Bone marrow (tissue), 2 donors: ENCODE data around the gene UXS1.
A peak's percentile ranks its signal among the peaks of the same experiment; 100 is the strongest.

Experiments used
- DNase-seq, 2 donors: peaks; one replicate each; lab custom pipeline; 2025; lab: John Stamatoyannopoulos, UW

Gene UXS1

GRCh38 chr2:106130251-106130998 lies 63.7 kb downstream of the UXS1 start:
- DNase-seq: no peak

GRCh38 chr2:106129592-106129991 lies 64.5 kb downstream of the UXS1 start:
- DNase-seq: no peak

DNA sequence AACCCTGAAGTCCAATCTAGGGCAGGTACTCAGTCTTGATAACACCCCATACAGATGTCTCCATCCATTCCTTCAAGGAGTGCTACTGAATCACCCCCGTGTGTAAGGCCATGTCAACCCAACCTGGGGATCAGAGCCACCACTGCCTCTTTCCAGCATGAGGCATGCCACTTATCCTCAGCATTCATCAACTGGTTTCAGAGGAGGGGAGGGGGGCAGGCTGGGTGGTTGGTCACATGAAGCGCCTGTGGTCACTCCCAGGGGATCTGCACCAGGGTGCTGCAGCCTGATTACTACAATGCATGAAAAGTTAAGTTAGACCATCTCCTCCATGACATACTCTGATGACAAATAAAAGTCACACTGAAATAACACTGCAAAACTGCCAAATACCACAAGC lies 65.0 kb downstream of the UXS1 start:
- no peak for DNase-seq

DNA sequence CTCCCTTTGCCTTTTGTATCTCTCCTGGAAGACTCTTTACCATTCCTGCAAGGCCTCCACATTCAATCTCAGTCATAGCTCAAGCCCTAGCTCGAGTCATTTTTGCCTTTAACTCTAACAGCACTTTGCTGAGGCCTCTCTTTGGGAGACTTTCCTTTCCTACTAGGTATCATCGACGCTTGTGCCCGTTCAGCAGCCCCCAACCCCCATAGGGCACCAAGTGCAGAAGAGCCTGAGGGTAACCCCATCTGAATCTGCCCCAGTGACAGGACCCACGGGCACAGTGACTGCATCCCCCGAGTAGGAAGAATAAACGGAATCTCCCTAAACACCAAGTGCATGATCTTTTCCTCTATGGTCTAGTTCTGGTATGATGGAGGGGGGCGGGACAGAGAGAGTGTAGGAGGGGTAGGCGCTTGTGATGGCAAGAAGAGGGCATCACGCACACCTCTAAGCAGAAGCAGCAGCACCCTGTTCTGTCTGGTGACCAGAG lies 66.3 kb downstream of the UXS1 start:
- no peak for DNase-seq

DNA sequence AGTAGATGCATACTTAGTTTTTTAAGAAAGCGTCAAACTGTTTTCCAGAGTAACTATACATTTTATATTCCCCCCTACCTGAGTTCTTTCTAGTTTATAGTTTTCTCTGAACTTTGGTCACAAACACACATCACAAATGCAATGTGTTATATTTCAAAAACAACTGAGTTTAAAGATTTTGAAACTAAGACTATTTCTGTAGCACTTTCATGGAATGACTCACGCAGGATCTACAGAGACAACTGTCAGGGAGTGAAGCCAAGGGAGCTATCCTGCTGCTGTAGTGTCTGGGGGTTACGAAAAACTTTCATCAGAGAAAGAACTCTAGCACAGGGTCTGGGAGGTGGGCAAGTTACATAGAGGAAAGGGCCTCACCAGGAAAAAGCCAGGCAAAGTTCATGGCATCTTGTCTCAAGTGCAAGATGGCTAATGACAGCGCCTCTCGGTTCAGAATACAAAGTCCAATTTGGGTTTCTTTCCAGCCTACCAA lies 66.8 kb downstream of the UXS1 start:
- no peak for DNase-seq

- no peak for DNase-seq
Observed at GRCh38 chr2:106126705-106127281, 67.3 kb downstream of the UXS1 start.

DNA sequence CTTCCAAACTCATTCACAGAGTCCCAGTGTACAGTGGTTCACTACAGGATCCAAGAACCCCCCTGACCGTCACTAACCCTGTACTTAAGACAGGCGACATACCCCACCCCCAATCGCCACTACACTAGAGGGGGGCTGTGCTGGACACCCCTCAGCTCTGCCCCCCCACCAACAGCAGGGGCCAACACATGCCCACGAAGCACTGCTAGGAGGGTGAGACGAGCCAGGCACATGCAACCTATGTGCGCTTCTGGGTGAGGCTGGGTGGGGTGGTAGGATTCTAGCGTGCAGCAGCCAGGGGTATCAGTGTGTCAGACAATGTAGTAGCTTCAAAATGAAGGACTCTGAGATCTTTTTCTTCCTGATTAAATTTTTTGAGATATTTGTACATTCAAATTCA lies 67.8 kb downstream of the UXS1 start:
- DNase-seq: no peak

DNA sequence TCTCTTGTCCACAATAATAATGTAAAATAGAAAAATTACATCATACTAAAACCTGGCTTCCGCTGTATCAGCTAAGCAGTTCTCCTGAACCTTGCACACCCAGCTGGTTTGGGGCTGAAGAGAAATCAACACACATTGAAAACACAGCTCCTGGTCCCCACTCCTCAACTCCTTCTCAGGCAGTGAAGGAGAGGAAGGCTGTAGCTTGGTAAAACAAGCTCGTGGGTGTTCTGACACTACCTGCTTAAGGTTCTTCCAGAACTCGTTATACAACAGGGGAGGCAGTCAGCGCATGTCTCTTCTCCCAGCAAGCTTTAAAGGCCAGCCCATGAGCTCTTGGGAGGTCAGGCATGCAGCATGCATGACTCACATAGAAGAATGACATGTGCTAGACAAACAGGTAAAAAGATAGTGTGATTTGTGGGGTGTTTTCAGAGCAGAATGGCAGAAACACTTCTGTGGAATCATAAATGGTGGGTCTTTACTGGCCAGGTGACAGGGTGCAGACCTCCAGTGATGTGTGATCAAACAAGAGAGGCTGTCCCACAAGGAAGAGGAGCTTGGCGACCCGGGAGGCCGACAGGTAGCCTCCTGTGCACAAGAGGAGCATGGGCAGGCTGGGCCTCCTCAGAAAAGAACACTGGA lies 69.1 kb downstream of the UXS1 start:
- DNase-seq: no peak

- DNase-seq: no peak
Observed at GRCh38 chr2:106124106-106124756, 69.9 kb downstream of the UXS1 start.

GRCh38 chr2:106122157-106122556 lies 71.9 kb downstream of the UXS1 start:
- DNase-seq: no peak

GRCh38 chr2:106120432-106120831 lies 73.7 kb downstream of the UXS1 start:
- DNase-seq: no peak

GRCh38 chr2:106119074-106119473 lies 75.0 kb downstream of the UXS1 start:
- no peak for DNase-seq

DNA sequence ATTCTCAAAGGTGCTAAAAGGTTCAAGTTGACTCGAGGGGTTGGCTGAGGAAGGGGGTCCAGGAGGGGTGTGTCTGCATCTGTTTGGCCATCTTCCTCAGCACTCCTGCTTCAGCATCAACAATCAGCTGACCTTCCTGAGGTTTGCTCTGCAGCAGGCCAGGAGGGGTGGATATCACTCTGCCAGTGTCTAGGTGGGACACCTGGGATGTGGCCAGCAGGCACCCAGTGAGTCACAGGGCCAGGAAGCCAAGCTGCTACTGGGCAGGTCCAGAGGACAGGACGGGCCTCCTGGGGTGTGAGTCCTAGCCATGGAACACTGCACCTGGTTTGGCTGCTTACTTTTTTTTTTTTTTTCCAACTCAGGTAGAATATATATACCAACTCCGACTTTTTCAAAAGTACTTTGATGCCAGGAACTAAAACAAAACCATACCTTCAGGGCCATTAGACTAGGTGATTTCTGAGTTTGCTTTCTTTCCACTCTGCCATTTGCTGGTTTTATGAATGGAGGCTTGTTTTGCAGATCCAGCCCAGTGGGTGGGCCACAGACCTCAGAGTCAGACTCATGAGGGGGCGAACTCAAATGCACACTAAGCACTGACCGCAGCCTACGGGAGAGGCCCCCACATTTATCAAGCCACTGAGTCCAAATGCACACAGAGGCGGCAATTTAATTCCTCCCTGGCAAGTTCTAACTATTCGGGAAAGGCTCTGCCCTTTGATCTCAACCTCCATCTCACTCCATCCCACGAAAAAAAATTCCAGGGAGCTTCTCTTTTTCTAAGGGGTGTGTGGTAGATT lies 76.0 kb downstream of the UXS1 start:
- DNase-seq: no peak

- no peak for DNase-seq
Observed at GRCh38 chr2:106117347-106117746, 76.8 kb downstream of the UXS1 start.

GRCh38 chr2:106116248-106116647 lies 77.9 kb downstream of the UXS1 start:
- DNase-seq: no peak

- DNase-seq: no peak
Observed at GRCh38 chr2:106115665-106116064, 78.4 kb downstream of the UXS1 start.

DNA sequence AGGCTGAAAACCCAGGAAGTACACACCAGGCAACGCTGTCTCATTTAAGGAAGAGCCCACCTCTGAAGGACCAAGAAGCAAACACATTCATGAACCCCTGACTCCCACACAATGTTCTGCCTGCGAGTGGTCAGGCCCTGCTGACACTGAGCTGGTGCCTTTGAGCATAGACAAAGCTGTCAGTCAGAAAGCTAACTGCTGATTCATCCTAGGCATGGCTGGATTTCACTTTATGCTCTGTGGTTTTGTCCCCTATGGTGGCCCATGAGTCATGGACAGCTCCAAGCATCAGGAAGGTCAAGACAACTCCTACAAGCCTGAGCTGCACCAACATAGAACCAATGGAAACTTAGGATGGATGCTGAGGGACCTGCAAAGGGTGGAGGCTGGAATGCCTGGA lies 78.9 kb downstream of the UXS1 start:
- DNase-seq: peak in 1 of 2 donors; percentile 66

- no peak for DNase-seq
Observed at GRCh38 chr2:106114166-106114565, 79.9 kb downstream of the UXS1 start.

DNA sequence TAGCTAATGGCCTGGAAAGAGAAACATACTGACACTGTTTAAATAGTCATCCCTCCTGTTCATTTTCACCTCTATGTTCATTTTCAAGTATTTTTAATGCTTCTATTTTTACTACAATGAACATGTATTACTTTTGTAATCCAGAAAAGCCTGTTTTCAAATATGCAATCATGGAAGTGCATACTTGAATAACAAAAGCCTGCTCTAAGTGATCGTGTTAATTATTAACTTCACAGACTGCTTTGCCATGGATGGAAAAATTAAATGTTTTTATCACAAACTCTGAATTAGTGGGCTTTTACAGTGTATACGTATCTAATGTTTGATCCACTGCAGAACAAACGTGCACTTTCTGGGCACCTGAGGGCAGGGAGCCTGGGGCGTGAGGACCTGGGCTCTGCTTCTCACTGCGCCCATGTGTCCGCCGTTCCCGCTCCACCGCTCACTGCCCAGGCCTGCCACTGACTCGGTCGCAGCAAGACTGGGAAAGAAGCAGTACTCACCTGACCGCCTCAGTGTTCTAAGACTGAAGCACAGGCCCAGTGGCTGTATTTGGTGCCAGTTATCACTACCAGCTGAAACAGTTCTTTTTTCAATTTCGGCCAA lies 80.6 kb downstream of the UXS1 start:
- no peak for DNase-seq

DNA sequence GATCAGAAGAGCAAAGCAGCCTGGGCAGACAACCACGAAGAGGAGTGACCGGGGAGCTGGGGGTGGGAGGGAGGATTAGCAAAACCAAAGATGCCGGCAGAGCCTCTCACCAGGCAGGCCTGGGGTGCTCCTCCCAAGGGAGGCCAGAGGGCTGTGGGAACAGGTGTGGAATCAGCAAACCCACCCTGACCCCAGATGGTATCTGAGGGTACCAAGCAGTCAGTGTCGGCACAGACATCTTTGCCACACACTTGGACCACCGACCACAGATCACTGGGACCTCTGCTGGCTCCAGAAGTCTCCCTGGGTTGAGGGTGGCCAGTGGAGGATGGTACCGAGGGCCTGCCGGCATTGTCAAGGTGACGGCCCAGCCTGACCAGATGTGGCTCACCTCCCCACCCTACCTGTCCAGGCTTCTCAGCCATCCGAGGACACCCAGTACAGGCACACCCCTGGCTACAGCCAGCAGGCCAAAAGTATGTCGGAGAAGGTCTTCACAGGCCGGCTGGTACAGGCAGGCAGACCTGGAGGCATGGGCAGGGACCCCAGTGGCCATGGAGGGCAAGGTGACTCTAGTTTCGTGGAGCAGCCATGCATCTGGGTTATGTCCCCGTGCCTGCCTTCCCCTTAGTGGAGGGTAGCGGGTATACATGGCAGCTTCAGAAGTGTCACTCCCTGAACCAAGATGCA lies 82.1 kb downstream of the UXS1 start:
- DNase-seq: no peak
